Measurements from ENCODE around the gene GTF3C5. TPM values are rescaled to one million over a fixed set of nuclear protein-coding genes. Genes with fewer than 3 reads are reported as not detected.
A peak's percentile ranks its signal among the peaks of the same experiment; 100 is the strongest.

GTF3C5 gene
- total RNA-seq (ENCODE audit: low replicate concordance), result 77.9 and 119 TPM in 2 replicates

GRCh38 chr9:133030317-133031129, at the start of gene GTF3C5:
Gene GTF3C5 (plus strand): TSS chr9:133030997. CDS start chr9:133031012, 15 bp downstream.
- Histone ChIP-seq H3K27me3 (no peaks in the 10 kb centered on the region), H3K79me2 (ENCODE audit: low read depth) (peaks cover 53% of the 10 kb centered on the region), H3K4me2 (peak within 1 kb of the TSS; percentile 87), H3K9ac (peak within 1 kb of the TSS; percentile 93), H3K4me3 (peak within 1 kb of the TSS; percentile 89), H3K9me3 (ENCODE audit: low read depth) (no peaks in the 10 kb centered on the region), H4K20me1 (ENCODE audit: low read depth) (peaks cover 43% of the 10 kb centered on the region), H3K27ac (no peak within 1 kb of the TSS), H3K36me3 (no peaks in the 10 kb centered on the region), H3K4me1 (peaks cover 15% of the 10 kb centered on the region), H3F3A (ENCODE audit: low read depth) (no peaks in the 10 kb centered on the region), H2AFZ (replicated peaks) (peak within 1 kb of the TSS; percentile 97)
- Mint-ChIP-seq H3K27me3 (ENCODE audit: insufficient read depth, low read depth) (peaks cover 3% of the 10 kb centered on the region), H3K36me3 (peaks cover 24% of the 10 kb centered on the region), H3K4me1 (peaks cover 25% of the 10 kb centered on the region), H3K4me3 (peak within 1 kb of the TSS; percentile 100), H3K27ac (peak within 1 kb of the TSS; percentile 100), H3K9me3 (no peaks in the 10 kb centered on the region)
- DNase-seq (ENCODE audit: low spot score), result peak; percentile 98
- TF ChIP-seq CTCF (IDR thresholded peaks at IDR 0.05), result peak; percentile 13
- TF ChIP-seq EZH2phosphoT487 (IDR thresholded peaks at IDR 0.05), result no peak

GRCh38 chr9:132982458-132982857, 48.3 kb upstream of the GTF3C5 start:
- Histone ChIP-seq H2AFZ (replicated peaks) (no peak overlapping the region), H3K27me3 (peaks cover 45% of the 10 kb centered on the region), H3F3A (ENCODE audit: low read depth) (no peaks in the 10 kb centered on the region), H4K20me1 (ENCODE audit: low read depth) (peaks cover 7% of the 10 kb centered on the region), H3K27ac (no peak overlapping the region), H3K36me3 (no peaks in the 10 kb centered on the region), H3K4me1 (no peaks in the 10 kb centered on the region), H3K79me2 (ENCODE audit: low read depth) (no peaks in the 10 kb centered on the region), H3K9ac (no peak overlapping the region), H3K4me3 (no peak overlapping the region), H3K4me2 (no peak overlapping the region), H3K9me3 (ENCODE audit: low read depth) (no peaks in the 10 kb centered on the region)
- no peaks in the 10 kb centered on the region for H3K36me3 Mint-ChIP-seq
- no peak for DNase-seq (ENCODE audit: low spot score)
- H3K27me3 Mint-ChIP-seq (ENCODE audit: insufficient read depth, low read depth), result peaks cover 21% of the 10 kb centered on the region
- no peak overlapping the region for H3K27ac Mint-ChIP-seq
- peaks cover 6% of the 10 kb centered on the region for H3K4me1 Mint-ChIP-seq
- no peaks in the 10 kb centered on the region for H3K9me3 Mint-ChIP-seq
- TF ChIP-seq CTCF (IDR thresholded peaks at IDR 0.05) (no peak), EZH2 (IDR thresholded peaks at IDR 0.05) (no peak), EZH2phosphoT487 (IDR thresholded peaks at IDR 0.05) (no peak)
- no peak overlapping the region for H3K4me3 Mint-ChIP-seq

- H3K9me3 ChIP-seq (ENCODE audit: low read depth), result no peaks in the 10 kb centered on the region
- H3K4me3 ChIP-seq, result no peak overlapping the region
- TF ChIP-seq EZH2 (IDR thresholded peaks at IDR 0.05), result no peak
- no peak for TF ChIP-seq CTCF (IDR thresholded peaks at IDR 0.05)
- no peak for TF ChIP-seq EZH2phosphoT487 (IDR thresholded peaks at IDR 0.05)
- H3K27ac ChIP-seq, result no peak overlapping the region
- no peaks in the 10 kb centered on the region for H3F3A ChIP-seq (ENCODE audit: low read depth)
- H4K20me1 ChIP-seq (ENCODE audit: low read depth), result peaks cover 3% of the 10 kb centered on the region
- H3K36me3 Mint-ChIP-seq, result no peaks in the 10 kb centered on the region
- no peak overlapping the region for H3K27ac Mint-ChIP-seq
- peaks cover 14% of the 10 kb centered on the region for H3K27me3 Mint-ChIP-seq (ENCODE audit: insufficient read depth, low read depth)
- H3K9ac ChIP-seq, result no peak overlapping the region
- peaks cover 33% of the 10 kb centered on the region for H3K27me3 ChIP-seq
- H3K79me2 ChIP-seq (ENCODE audit: low read depth), result no peaks in the 10 kb centered on the region
- no peak for DNase-seq (ENCODE audit: low spot score)
- H3K4me2 ChIP-seq, result no peak overlapping the region
- no peaks in the 10 kb centered on the region for H3K9me3 Mint-ChIP-seq
- no peak overlapping the region for H3K4me3 Mint-ChIP-seq
- H2AFZ ChIP-seq (replicated peaks), result no peak overlapping the region
- no peaks in the 10 kb centered on the region for H3K36me3 ChIP-seq
- H3K4me1 ChIP-seq, result no peaks in the 10 kb centered on the region
- H3K4me1 Mint-ChIP-seq, result peaks cover 3% of the 10 kb centered on the region
These were observed 47.2 kb upstream of the GTF3C5 start for GRCh38 chr9:132983491-132984201.
